Measurements from ENCODE around the gene GHDC. TPM values are rescaled to one million over a fixed set of nuclear protein-coding genes. Genes with fewer than 3 reads are reported as not detected.

Gene GHDC
- total RNA-seq, 4 donors from 2014 or later: 8.2 to 26.8 (median 17.5) TPM

- DNase-seq: no peak
- no peak overlapping the region for H3K4me3 ChIP-seq
- H3K36me3 ChIP-seq: no peaks in the 10 kb centered on the region
- TF ChIP-seq POLR2A (IDR thresholded peaks at IDR 0.05): no peak
- TF ChIP-seq, protein P1, sequence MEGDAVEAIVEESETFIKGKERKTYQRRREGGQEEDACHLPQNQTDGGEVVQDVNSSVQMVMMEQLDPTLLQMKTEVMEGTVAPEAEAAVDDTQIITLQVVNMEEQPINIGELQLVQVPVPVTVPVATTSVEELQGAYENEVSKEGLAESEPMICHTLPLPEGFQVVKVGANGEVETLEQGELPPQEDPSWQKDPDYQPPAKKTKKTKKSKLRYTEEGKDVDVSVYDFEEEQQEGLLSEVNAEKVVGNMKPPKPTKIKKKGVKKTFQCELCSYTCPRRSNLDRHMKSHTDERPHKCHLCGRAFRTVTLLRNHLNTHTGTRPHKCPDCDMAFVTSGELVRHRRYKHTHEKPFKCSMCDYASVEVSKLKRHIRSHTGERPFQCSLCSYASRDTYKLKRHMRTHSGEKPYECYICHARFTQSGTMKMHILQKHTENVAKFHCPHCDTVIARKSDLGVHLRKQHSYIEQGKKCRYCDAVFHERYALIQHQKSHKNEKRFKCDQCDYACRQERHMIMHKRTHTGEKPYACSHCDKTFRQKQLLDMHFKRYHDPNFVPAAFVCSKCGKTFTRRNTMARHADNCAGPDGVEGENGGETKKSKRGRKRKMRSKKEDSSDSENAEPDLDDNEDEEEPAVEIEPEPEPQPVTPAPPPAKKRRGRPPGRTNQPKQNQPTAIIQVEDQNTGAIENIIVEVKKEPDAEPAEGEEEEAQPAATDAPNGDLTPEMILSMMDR (IDR thresholded peaks at IDR 0.05): no peak
- H3K4me1 ChIP-seq: no peaks in the 10 kb centered on the region
- no peaks in the 10 kb centered on the region for H3K27me3 ChIP-seq
- intact Hi-C loops (cut with DNase I; ENCODE audit: low total_unique reads): no loop called here
- H3K9me3 ChIP-seq: no peaks in the 10 kb centered on the region
- no peak overlapping the region for H3K27ac ChIP-seq
These were observed 26.5 kb downstream of the GHDC start for GRCh38 chr17:42167807-42168206.

DNA sequence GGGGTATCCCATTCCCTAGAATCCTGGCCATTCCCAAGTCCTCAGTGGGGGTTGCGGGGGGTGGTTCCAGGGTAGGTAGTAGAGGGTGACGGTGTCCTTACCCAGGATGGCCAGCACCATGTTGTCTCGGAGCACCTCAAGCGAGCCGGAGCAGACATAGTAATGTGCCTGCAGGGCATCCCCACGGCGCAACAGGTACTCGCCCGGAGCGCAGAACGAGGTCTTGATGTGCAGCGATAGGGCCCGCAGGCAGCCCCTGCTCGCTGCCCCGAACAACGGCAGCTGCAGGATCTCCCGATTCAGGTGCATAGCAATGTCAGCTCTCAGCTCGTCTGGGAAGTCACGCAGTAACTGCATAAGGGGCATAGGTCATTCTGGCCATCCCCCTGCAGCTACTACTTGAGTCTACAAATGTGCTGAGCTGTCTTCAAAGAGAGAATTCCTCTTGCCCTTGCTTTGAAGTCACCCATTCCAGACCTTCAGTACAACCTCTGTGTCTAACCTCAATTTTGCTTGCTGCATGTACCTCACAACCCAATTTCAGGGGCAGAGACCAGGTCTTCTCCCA, 28.0 kb downstream of the GHDC start:
- no peaks in the 10 kb centered on the region for H3K27me3 ChIP-seq
- intact Hi-C loops (cut with DNase I; ENCODE audit: low total_unique reads): no loop called here
- no peak for DNase-seq
- no peak overlapping the region for H3K27ac ChIP-seq
- H3K4me1 ChIP-seq: no peaks in the 10 kb centered on the region
- no peaks in the 10 kb centered on the region for H3K9me3 ChIP-seq
- H3K36me3 ChIP-seq: no peaks in the 10 kb centered on the region
- no peak overlapping the region for H3K4me3 ChIP-seq
- TF ChIP-seq, protein P1 (IDR thresholded peaks at IDR 0.05): no peak
- no peak for TF ChIP-seq POLR2A (IDR thresholded peaks at IDR 0.05)

GRCh38 chr17:42165751-42166150, 28.5 kb downstream of the GHDC start:
- no peak for DNase-seq
- intact Hi-C loops (cut with DNase I; ENCODE audit: low total_unique reads): no loop called here
- Histone ChIP-seq H3K27me3 (no peaks in the 10 kb centered on the region), H3K36me3 (no peaks in the 10 kb centered on the region), H3K4me3 (no peak overlapping the region), H3K4me1 (no peaks in the 10 kb centered on the region), H3K9me3 (no peaks in the 10 kb centered on the region), H3K27ac (no peak overlapping the region)
- TF ChIP-seq, protein P1 (IDR thresholded peaks at IDR 0.05): no peak
- TF ChIP-seq POLR2A (IDR thresholded peaks at IDR 0.05): no peak

DNA sequence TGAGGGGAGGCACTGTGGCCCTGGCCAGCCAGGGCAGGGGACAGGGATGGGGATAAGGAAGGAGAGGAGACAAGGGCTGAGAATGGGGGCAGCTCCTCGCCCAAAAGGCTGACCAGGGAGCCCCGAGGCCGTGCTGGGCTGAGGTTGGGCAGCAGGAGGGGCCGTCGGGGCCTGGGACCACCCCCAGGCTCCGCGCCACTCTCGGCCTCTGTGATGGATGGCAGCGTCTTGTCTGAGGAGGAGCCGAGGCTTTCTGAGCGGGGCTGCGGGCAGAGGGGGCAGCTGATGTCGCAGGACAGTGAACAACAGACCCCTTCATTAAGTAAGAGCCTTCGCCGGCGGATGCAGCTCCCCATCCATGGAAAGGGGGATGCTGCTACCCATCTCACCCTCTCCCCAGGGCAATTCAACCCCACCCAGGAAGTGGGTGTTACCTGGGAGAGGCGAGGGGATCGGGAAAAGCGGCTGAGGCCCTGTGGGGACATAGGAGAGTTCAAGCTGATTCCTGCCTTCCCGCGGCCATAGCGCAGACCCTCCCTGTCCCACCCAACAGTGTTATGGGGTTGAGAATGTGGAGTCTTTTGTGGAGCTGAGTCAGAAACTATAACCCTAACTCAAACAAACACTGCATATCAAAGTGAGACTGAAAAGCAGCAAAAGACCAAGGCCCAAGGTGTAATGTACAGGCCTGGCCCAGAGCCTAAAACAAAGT, 30.4 kb downstream of the GHDC start:
- TF ChIP-seq POLR2A (IDR thresholded peaks at IDR 0.05): no peak
- TF ChIP-seq, protein P1 (IDR thresholded peaks at IDR 0.05): no peak
- no peak overlapping the region for H3K4me3 ChIP-seq
- no peak overlapping the region for H3K27ac ChIP-seq
- intact Hi-C loops (cut with DNase I; ENCODE audit: low total_unique reads): no loop called here
- no peaks in the 10 kb centered on the region for H3K27me3 ChIP-seq
- DNase-seq: no peak
- no peaks in the 10 kb centered on the region for H3K4me1 ChIP-seq
- no peaks in the 10 kb centered on the region for H3K9me3 ChIP-seq
- no peaks in the 10 kb centered on the region for H3K36me3 ChIP-seq

DNA sequence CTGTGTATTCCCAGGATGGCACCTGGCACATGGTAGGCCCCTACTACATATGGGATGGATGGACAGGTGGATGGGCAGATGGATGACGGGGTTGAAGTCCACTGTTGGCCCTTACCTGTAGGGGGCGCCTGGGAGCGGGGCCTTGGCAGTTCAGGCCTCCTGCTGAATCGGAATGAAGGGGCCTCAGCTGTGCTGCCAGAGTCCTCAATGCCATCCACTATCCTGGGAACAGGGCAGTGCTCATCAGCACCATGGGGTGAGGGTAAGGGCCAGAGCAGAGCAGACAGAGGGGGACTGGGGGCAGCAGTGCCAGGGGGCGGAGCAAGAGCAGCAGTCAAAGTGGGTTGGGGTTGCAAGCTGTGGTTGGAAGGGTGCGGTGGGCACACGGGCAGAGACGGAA, 31.2 kb downstream of the GHDC start:
- H3K36me3 ChIP-seq: no peaks in the 10 kb centered on the region
- DNase-seq: no peak
- H3K4me3 ChIP-seq: no peak overlapping the region
- intact Hi-C loops (cut with DNase I; ENCODE audit: low total_unique reads): no loop called here
- H3K27me3 ChIP-seq: no peaks in the 10 kb centered on the region
- no peaks in the 10 kb centered on the region for H3K4me1 ChIP-seq
- H3K9me3 ChIP-seq: no peaks in the 10 kb centered on the region
- no peak overlapping the region for H3K27ac ChIP-seq
- no peak for TF ChIP-seq POLR2A (IDR thresholded peaks at IDR 0.05)
- TF ChIP-seq, protein P1 (IDR thresholded peaks at IDR 0.05): no peak

Data from uterus (tissue), 4 donors.